Ishikawa (cell line): ENCODE results near the gene IGDCC3.

ENCODE experiments used
- CEBPB ChIP-seq: IDR thresholded peaks from 2 replicates; pipeline ENCODE4 v1.6.1; 2012
- CREB1 ChIP-seq: IDR thresholded peaks from 2 replicates; pipeline ENCODE4 v1.6.1; 2012; ENCODE audit warnings: low read depth
- EGR1 ChIP-seq: IDR thresholded peaks from 2 replicates; pipeline ENCODE4 v1.6.1; 2012
- EP300 ChIP-seq: IDR thresholded peaks from 2 replicates; pipeline ENCODE4 v1.6.1; 2012; ENCODE audit warnings: borderline replicate concordance
- FOXM1 ChIP-seq: IDR thresholded peaks from 2 replicates; pipeline ENCODE4 v1.6.1; 2012; ENCODE audit warnings: low read depth, borderline replicate concordance
- MAX ChIP-seq: IDR thresholded peaks from 2 replicates; pipeline ENCODE4 v1.6.1; 2012
- NFIC ChIP-seq: IDR thresholded peaks from 2 replicates; pipeline ENCODE4 v1.6.1; 2012
- RAD21 ChIP-seq: IDR thresholded peaks from 2 replicates; pipeline ENCODE4 v1.6.1; 2012; ENCODE audit warnings: low read depth
- REST ChIP-seq: IDR thresholded peaks from 2 replicates; pipeline ENCODE4 v1.6.1; 2012; ENCODE audit warnings: low read depth, mild to moderate bottlenecking
- TAF1 ChIP-seq: IDR thresholded peaks from 2 replicates; pipeline ENCODE4 v1.6.1; 2012; ENCODE audit warnings: low read depth, mild to moderate bottlenecking
- TCF12 ChIP-seq: IDR thresholded peaks from 2 replicates; pipeline ENCODE4 v1.6.1; 2012; ENCODE audit warnings: low read depth
- TEAD4 ChIP-seq: IDR thresholded peaks from 2 replicates; pipeline ENCODE4 v1.6.1; 2012
- ZBTB7A ChIP-seq: IDR thresholded peaks from 2 replicates; pipeline ENCODE4 v1.6.1; 2012; ENCODE audit warnings: low read depth

The IGDCC3 gene

GRCh38 chr15:65285291-65286068 lies 92.3 kb downstream of the IGDCC3 start:
- TF ChIP-seq MAX: no peak
- no peak for TF ChIP-seq TAF1
- no peak for TF ChIP-seq EP300
- TF ChIP-seq EGR1: no peak
- TF ChIP-seq REST: no peak
- no peak for TF ChIP-seq CREB1
- TF ChIP-seq FOXM1: no peak
- TF ChIP-seq NFIC: no peak

GRCh38 chr15:65278480-65278879 lies 99.3 kb downstream of the IGDCC3 start:
- TF ChIP-seq ZBTB7A: no peak
- TF ChIP-seq TAF1: no peak
- no peak for TF ChIP-seq EGR1
- no peak for TF ChIP-seq CEBPB
- TF ChIP-seq CREB1: no peak
- TF ChIP-seq REST: no peak
- TF ChIP-seq TCF12: no peak
- TF ChIP-seq MAX: no peak
- no peak for TF ChIP-seq TEAD4
- TF ChIP-seq RAD21: no peak
